ENCODE results near the gene CLEC20A. TPM values are rescaled to one million over a fixed set of nuclear protein-coding genes. Genes with fewer than 3 reads are reported as not detected.

The CLEC20A gene
- polyA plus RNA-seq, 1 donor (not counting 4 experiments of a cell fraction or from before 2014, with no cell fraction given): not detected

DNA sequence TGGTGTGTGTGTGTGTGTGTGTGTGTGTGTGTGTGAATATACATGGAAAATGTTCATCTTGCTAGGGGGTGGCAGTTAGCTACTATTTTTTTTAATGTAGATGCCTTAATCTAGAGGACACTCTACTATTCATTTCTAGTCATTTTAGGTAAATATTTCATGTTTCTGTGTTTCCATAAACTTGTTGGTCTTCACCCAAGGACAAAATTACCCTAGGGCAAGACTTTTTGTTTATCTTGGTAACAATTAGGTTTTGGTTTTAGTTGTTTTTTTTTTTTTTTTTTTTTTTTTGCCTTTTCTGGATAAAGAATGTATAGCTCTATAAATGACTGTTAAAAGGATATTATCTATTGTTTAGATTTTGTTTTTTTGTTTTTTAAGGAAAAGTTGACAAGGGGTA lies 32.2 kb downstream of the CLEC20A start:
- Histone ChIP-seq H4K20me1 (ENCODE audit: control insufficient read depth, extremely low read depth, insufficient read depth, low read length) (no peaks in the 10 kb centered on the region), H3K4me3 (ENCODE audit: control insufficient read depth in 2 of 3, extremely low read depth in 1 of 3, insufficient read depth in 2 of 3, low read depth in 1 of 3, low read length in 3 of 3) (no peak overlapping the region), H2AFZ (ENCODE audit: control insufficient read depth, low read length) (no peak overlapping the region), H3K4me2 (ENCODE audit: control insufficient read depth, extremely low read depth, insufficient read depth, low read depth, low read length) (no peak overlapping the region), H3K4me1 (ENCODE audit: control insufficient read depth, extremely low read depth, insufficient read depth, low read length) (peaks cover 15% of the 10 kb centered on the region), H3K36me3 (ENCODE audit: control insufficient read depth in 2 of 2, extremely low read depth in 1 of 2, insufficient read depth in 2 of 2, low read length in 2 of 2) (peaks cover 13 to 15% of the 10 kb centered on the region in 2 experiments), H3K79me2 (ENCODE audit: control insufficient read depth, insufficient read depth, low read length) (no peaks in the 10 kb centered on the region), H3K27me3 (ENCODE audit: control insufficient read depth, extremely low read depth, insufficient read depth, low read length) (no peaks in the 10 kb centered on the region), H3K27ac (ENCODE audit: control insufficient read depth, insufficient read depth, low read length) (no peak overlapping the region), H3K9me1 (ENCODE audit: control insufficient read depth, extremely low read depth, insufficient read depth, low read length) (no peaks in the 10 kb centered on the region), H3K9me3 (ENCODE audit: control insufficient read depth, low read depth, low read length) (no peaks in the 10 kb centered on the region), H3K9ac (ENCODE audit: control insufficient read depth, extremely low read depth, insufficient read depth, low read length) (no peak overlapping the region)
- TF ChIP-seq EZH2 (IDR thresholded peaks at IDR 0.05; ENCODE audit: low read length): no peak
- TF ChIP-seq, protein P1, sequence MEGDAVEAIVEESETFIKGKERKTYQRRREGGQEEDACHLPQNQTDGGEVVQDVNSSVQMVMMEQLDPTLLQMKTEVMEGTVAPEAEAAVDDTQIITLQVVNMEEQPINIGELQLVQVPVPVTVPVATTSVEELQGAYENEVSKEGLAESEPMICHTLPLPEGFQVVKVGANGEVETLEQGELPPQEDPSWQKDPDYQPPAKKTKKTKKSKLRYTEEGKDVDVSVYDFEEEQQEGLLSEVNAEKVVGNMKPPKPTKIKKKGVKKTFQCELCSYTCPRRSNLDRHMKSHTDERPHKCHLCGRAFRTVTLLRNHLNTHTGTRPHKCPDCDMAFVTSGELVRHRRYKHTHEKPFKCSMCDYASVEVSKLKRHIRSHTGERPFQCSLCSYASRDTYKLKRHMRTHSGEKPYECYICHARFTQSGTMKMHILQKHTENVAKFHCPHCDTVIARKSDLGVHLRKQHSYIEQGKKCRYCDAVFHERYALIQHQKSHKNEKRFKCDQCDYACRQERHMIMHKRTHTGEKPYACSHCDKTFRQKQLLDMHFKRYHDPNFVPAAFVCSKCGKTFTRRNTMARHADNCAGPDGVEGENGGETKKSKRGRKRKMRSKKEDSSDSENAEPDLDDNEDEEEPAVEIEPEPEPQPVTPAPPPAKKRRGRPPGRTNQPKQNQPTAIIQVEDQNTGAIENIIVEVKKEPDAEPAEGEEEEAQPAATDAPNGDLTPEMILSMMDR (optimal IDR thresholded peaks at IDR 0.05 in 1 of 3, IDR thresholded peaks at IDR 0.05 in 1 of 3, conservative IDR thresholded peaks at IDR 0.05 in 1 of 3; ENCODE audit: extremely low read depth in 1 of 3, insufficient read depth in 2 of 3, low read length in 3 of 3): no peak
- no peak for DNase-seq (ENCODE audit: low read depth, low spot score)
- FAIRE-seq: no peak
- dilution Hi-C loops (cut with MboI; ENCODE audit: extremely low pct_ligation_motif_present, low sequenced_read_pairs): no loop called here

DNA sequence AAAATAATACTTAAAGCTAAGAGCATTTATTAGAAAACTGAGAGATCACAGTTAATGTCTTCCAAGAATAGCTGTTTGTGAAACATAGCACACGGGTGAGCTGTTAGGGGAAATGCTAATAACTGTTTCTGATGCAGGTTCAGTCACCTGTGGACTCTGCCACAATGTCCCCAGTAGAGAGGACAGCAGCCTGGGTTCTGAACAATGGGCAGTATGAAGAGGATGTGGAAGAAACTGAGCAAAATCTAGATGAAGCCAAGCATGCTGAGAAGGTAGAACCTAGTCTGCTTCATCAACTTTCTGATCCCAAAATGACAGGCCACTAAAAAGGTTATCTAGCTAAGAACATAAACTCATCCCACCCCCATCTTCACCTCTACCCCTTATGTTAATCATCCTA lies 32.6 kb downstream of the CLEC20A start:
- no peak overlapping the region for H3K4me2 ChIP-seq (ENCODE audit: control insufficient read depth, extremely low read depth, insufficient read depth, low read depth, low read length)
- no peak overlapping the region for H3K27ac ChIP-seq (ENCODE audit: control insufficient read depth, insufficient read depth, low read length)
- dilution Hi-C loops (cut with MboI; ENCODE audit: extremely low pct_ligation_motif_present, low sequenced_read_pairs): no loop called here

More for the DNA sequence above, 32.6 kb downstream of the CLEC20A start:
- Histone ChIP-seq H3K4me3 (ENCODE audit: control insufficient read depth in 2 of 3, extremely low read depth in 1 of 3, insufficient read depth in 2 of 3, low read depth in 1 of 3, low read length in 3 of 3) (no peak overlapping the region), H3K79me2 (ENCODE audit: control insufficient read depth, insufficient read depth, low read length) (no peaks in the 10 kb centered on the region), H2AFZ (ENCODE audit: control insufficient read depth, low read length) (no peak overlapping the region), H3K9ac (ENCODE audit: control insufficient read depth, extremely low read depth, insufficient read depth, low read length) (no peak overlapping the region), H3K4me1 (ENCODE audit: control insufficient read depth, extremely low read depth, insufficient read depth, low read length) (peaks cover 15% of the 10 kb centered on the region), H3K27me3 (ENCODE audit: control insufficient read depth, extremely low read depth, insufficient read depth, low read length) (no peaks in the 10 kb centered on the region), H3K9me1 (ENCODE audit: control insufficient read depth, extremely low read depth, insufficient read depth, low read length) (no peaks in the 10 kb centered on the region), H4K20me1 (ENCODE audit: control insufficient read depth, extremely low read depth, insufficient read depth, low read length) (no peaks in the 10 kb centered on the region), H3K36me3 (ENCODE audit: control insufficient read depth in 2 of 2, extremely low read depth in 1 of 2, insufficient read depth in 2 of 2, low read length in 2 of 2) (peaks cover 13 to 15% of the 10 kb centered on the region in 2 experiments), H3K9me3 (ENCODE audit: control insufficient read depth, low read depth, low read length) (no peaks in the 10 kb centered on the region)
- FAIRE-seq (no peak), DNase-seq (ENCODE audit: low read depth, low spot score) (no peak)
- TF ChIP-seq EZH2 (IDR thresholded peaks at IDR 0.05; ENCODE audit: low read length): no peak
- TF ChIP-seq, protein P1 (optimal IDR thresholded peaks at IDR 0.05 in 1 of 3, IDR thresholded peaks at IDR 0.05 in 1 of 3, conservative IDR thresholded peaks at IDR 0.05 in 1 of 3; ENCODE audit: extremely low read depth in 1 of 3, insufficient read depth in 2 of 3, low read length in 3 of 3): no peak

Data from keratinocyte (primary cell).